ENCODE data around the gene TMTC2. TPM values are rescaled to one million over a fixed set of nuclear protein-coding genes. Genes with fewer than 3 reads are reported as not detected.
A peak's percentile ranks its signal among the peaks of the same experiment; 100 is the strongest.

Gene TMTC2
- total and polyA plus RNA-seq, 3 donors from 2014 or later: 8.1 to 22.4 (median 19.4) TPM

- H3K27me3 ChIP-seq: no peaks in the 10 kb centered on the region
- 24 to 33% methylated on average over 1 of the region's 1 CpG for WGBS, 2 donors
- H3K9me3 ChIP-seq: no peaks in the 10 kb centered on the region
- H3K4me1 ChIP-seq: no peaks in the 10 kb centered on the region
- H3K27ac ChIP-seq: no peak overlapping the region
- peak overlapping the region in 1 of 2 donors; percentile 24 for H3K4me3 ChIP-seq
- DNase-seq: peak; percentile 46
- TF ChIP-seq CTCF (IDR thresholded peaks at IDR 0.05): no peak
- no peak for TF ChIP-seq POLR2A (IDR thresholded peaks at IDR 0.05)
- H3K36me3 ChIP-seq (ENCODE audit: low read depth, missing control alignments): no peaks in the 10 kb centered on the region
- intact Hi-C loops (cut with DNase I; ENCODE audit: low total_unique reads): no loop called here
These were observed 329.6 kb downstream of the TMTC2 start for GRCh38 chr12:83016218-83016835.

- Histone ChIP-seq H3K9me3 (no peaks in the 10 kb centered on the region), H3K27me3 (no peaks in the 10 kb centered on the region), H3K36me3 (ENCODE audit: low read depth, missing control alignments) (no peaks in the 10 kb centered on the region), H3K4me3 (no peak overlapping the region), H3K27ac (no peak overlapping the region), H3K4me1 (no peaks in the 10 kb centered on the region)
- no peak for TF ChIP-seq POLR2A (IDR thresholded peaks at IDR 0.05)
- TF ChIP-seq CTCF (IDR thresholded peaks at IDR 0.05): no peak
- WGBS, 2 donors: 0 to 3% methylated on average over 1 of the region's 1 CpG
- intact Hi-C loops (cut with DNase I; ENCODE audit: low total_unique reads): no loop called here
- no peak for DNase-seq
These were observed 330.3 kb downstream of the TMTC2 start for GRCh38 chr12:83016991-83017390.

GRCh38 chr12:83018088-83018487, 331.4 kb downstream of the TMTC2 start:
- TF ChIP-seq POLR2A (IDR thresholded peaks at IDR 0.05) (no peak), CTCF (IDR thresholded peaks at IDR 0.05) (no peak)
- Histone ChIP-seq H3K27me3 (no peaks in the 10 kb centered on the region), H3K27ac (no peak overlapping the region), H3K4me3 (no peak overlapping the region), H3K9me3 (no peaks in the 10 kb centered on the region), H3K4me1 (no peaks in the 10 kb centered on the region), H3K36me3 (ENCODE audit: low read depth, missing control alignments) (no peaks in the 10 kb centered on the region)
- WGBS, 2 donors: 78 to 82% methylated on average over 4 of the region's 4 CpGs
- no peak for DNase-seq
- intact Hi-C loops (cut with DNase I; ENCODE audit: low total_unique reads): no loop called here

- Histone ChIP-seq H3K27me3 (no peaks in the 10 kb centered on the region), H3K4me3 (no peak overlapping the region), H3K4me1 (no peaks in the 10 kb centered on the region), H3K27ac (no peak overlapping the region), H3K9me3 (no peaks in the 10 kb centered on the region), H3K36me3 (ENCODE audit: low read depth, missing control alignments) (no peaks in the 10 kb centered on the region)
- no peak for DNase-seq
- TF ChIP-seq CTCF (IDR thresholded peaks at IDR 0.05) (no peak), POLR2A (IDR thresholded peaks at IDR 0.05) (no peak)
- WGBS, 2 donors: 52 to 58% methylated on average over 7 of the region's 7 CpGs
- intact Hi-C loops (cut with DNase I; ENCODE audit: low total_unique reads): no loop called here
These were observed 340.5 kb downstream of the TMTC2 start for GRCh38 chr12:83027021-83027723.

GRCh38 chr12:83031196-83031595, 344.5 kb downstream of the TMTC2 start:
- Histone ChIP-seq H3K36me3 (ENCODE audit: low read depth, missing control alignments) (no peaks in the 10 kb centered on the region), H3K27me3 (no peaks in the 10 kb centered on the region), H3K9me3 (no peaks in the 10 kb centered on the region), H3K4me1 (no peaks in the 10 kb centered on the region), H3K4me3 (no peak overlapping the region), H3K27ac (no peak overlapping the region)
- no peak for DNase-seq
- intact Hi-C loops (cut with DNase I; ENCODE audit: low total_unique reads): no loop called here
- 85 to 88% methylated on average over 2 of the region's 2 CpGs for WGBS, 2 donors
- TF ChIP-seq CTCF (IDR thresholded peaks at IDR 0.05): no peak

Data from testis (tissue), 3 donors.